ENCODE results near the gene CWC27. TPM values are rescaled to one million over a fixed set of nuclear protein-coding genes. Genes with fewer than 3 reads are reported as not detected.
A peak's percentile ranks its signal among the peaks of the same experiment; 100 is the strongest.

CWC27 gene
- total RNA-seq, 1 donor from 2014 or later = 5.0 TPM

DNA sequence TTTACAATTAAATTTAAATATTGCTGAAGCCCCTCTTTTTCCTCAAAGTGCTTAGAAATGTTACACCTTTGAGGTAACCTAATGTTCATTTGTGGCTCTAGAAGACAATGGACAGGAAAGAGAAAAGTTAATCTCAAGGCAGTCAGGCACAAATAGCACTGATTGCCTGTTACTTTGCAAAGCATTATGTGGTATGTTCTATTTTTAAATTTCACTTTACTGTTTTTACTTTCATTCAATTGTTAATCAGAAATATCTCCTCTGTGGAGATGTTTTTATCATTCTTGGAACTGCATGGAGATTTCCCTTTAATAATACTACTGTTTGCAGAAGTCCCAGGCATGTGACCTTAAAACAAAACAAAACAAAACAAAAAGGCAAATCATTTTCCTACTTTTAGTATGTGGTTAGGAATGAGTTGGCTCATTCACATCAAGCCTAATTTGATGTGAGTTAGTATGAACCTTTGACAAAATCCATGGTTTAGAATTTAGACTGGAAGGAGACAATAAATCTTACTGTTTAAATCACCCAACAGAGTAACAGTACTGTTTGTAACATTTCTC lies 67.5 kb downstream of the CWC27 start:
- no peak for ATAC-seq

DNA sequence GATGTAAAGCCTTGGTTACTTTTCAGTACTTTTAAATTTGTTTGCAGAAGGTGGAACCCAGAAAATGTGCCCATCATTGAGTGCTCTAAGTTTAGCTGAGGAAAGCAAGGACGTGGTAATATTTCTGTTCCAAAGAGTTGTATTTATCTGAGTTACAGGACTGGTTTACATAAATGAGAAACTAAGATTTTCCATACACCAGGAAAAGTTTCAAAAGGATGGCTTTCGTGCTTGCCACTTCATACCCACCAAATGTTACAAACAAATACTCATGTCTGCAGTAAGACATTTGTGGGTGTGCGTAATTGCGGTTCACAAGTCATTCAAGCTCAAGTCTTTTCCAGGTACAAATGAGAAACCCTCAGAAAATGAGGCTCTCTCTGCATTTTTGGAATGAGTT lies 68.1 kb downstream of the CWC27 start:
- no peak for DNase-seq (ENCODE audit: low spot score)
- ATAC-seq = no peak

More for the DNA sequence above, 67.5 kb downstream of the CWC27 start:
- no peak for DNase-seq (ENCODE audit: low spot score)

GRCh38 chr5:64838376-64838775 lies 69.6 kb downstream of the CWC27 start:
- ATAC-seq (no peak), DNase-seq (ENCODE audit: low spot score) (no peak)

DNA sequence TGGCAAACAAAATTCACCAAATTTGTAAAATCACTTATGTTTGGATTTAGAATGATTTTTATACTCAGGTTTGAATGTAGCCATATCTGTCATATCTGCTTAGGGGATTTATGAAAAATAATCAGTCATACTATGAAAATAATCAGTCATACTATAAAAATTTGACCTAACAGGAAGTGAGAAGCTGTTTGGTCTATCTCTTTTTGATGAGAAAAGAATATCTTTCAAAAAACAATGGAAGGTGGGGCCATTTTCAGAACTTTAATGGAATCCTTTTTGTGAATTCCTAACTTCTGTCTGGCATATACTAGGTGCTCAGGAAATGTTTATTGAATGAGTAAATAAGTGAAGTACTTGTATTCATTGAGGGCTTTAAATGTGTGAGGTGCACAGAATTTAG lies 70.1 kb downstream of the CWC27 start:
- DNase-seq (ENCODE audit: low spot score) (no peak), ATAC-seq (no peak)

- no peak for DNase-seq (ENCODE audit: low spot score)
- no peak for ATAC-seq
Observed at GRCh38 chr5:64839936-64840335, 71.2 kb downstream of the CWC27 start.

DNA sequence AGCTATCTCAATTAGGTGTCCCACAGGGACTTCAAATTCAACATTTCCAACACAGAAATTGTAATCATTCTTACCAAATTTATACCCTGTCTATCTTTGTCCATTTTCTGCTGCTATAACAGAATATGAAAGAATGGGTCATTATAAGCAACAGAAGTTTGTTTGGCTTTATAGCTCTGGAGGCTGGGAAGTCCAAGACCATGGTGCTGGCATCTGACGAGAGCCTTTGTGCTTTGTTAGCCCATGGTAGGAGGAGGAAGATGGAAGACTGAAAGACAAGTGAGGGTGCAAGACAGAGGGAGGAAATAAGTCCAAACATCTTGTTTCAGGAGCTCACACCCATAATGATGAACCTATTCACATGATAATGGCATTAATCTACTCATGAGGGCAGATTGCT lies 72.2 kb downstream of the CWC27 start:
- no peak for DNase-seq (ENCODE audit: low spot score)
- no peak for ATAC-seq

DNA sequence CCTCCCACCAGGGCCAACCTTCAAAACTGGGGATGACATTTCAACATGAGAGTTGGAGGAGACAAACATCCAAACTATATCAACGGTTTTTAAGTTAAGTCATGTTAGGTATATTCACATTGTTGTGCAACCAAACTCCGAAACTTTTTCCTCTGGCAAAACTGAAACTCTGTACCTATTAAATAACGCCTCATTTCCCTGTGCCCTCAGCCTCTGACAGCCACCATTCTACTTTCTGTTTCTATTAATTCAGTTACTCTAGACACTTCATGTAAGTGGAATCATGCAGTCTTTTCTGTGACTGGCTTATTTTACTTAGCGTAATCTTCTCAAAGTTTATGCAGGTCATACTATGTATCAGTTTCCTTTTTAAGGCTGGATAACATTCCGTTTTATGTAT lies 85.0 kb downstream of the CWC27 start:
- DNase-seq (ENCODE audit: low spot score) (no peak), ATAC-seq (no peak)

GRCh38 chr5:64854855-64855254 lies 86.1 kb downstream of the CWC27 start:
- DNase-seq (ENCODE audit: low spot score) (no peak), ATAC-seq (no peak)

- DNase-seq (ENCODE audit: low spot score) = no peak
Observed at GRCh38 chr5:64859881-64860280, 91.2 kb downstream of the CWC27 start.

GRCh38 chr5:64861281-64861680 lies 92.6 kb downstream of the CWC27 start:
- DNase-seq (ENCODE audit: low spot score) (no peak), ATAC-seq (no peak)

More at GRCh38 chr5:64859881-64860280, 91.2 kb downstream of the CWC27 start:
- no peak for ATAC-seq

- ATAC-seq = no peak
Observed at GRCh38 chr5:64864171-64864570, 95.4 kb downstream of the CWC27 start.

GRCh38 chr5:64865662-64866061 lies 96.9 kb downstream of the CWC27 start:
- DNase-seq (ENCODE audit: low spot score) (no peak), ATAC-seq (no peak)

More at GRCh38 chr5:64864171-64864570, 95.4 kb downstream of the CWC27 start:
- DNase-seq (ENCODE audit: low spot score) = no peak

GRCh38 chr5:64869419-64869818 lies 100.7 kb downstream of the CWC27 start:
- DNase-seq (ENCODE audit: low spot score) = no peak
- ATAC-seq = no peak

GRCh38 chr5:64872044-64872443 lies 103.3 kb downstream of the CWC27 start:
- DNase-seq (ENCODE audit: low spot score) (no peak), ATAC-seq (no peak)

DNA sequence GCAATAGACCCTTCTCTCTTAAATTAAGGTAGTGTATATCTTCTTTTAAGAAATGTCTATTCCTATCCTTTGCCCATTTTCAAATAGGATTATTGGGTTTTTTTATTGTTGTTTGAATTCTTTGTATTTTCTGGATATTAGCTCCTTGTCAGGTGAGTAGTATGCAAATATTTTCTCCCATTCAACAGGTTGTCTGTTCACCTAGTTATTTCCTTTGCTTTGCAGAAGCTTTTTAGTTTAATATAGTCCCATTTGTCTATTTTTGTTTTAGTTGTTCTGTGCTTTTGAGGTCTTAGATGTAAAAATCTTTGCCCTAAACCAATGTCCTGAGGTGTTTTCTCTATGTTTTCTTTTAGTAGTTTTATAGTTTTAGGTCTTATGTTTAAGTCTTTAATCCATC lies 104.7 kb downstream of the CWC27 start:
- ATAC-seq (no peak), DNase-seq (ENCODE audit: low spot score) (no peak)

DNA sequence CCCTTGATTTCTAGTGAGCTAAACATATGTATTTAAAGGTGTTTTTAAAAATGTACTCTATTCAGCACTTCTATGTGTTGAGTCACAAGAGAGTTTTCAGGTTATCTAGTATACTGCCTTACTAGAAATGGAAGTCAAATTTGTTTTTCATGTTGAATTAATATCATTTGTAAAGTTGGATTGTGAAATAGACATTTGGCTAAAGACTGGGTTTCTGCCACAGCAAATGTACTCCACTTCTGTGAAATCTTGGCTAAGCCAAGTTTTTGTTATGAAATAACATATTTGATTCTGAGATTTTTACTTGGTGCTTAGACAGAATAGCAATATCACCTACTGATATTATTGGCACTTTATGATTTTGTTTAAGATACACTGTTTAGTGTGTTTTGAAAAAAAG lies 106.0 kb downstream of the CWC27 start:
- ATAC-seq (no peak), DNase-seq (ENCODE audit: low spot score) (no peak)

DNA sequence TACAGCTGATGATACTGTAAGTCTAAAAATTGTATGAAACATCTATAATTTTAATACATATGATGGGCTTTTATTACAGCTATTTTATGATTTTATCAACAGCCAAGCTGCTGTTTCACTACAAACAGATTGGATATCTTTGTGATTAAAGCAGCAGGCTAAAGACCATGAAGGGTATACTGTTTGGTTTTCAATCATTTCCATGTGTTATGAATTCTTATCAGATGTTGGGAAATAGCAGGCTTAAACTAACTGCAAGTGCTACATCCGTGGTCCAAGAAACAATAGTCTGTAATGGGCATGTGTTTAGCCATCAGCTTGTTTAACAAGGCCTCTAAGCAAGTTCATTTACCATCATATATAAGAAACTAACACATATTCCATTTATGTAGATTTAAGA lies 107.5 kb downstream of the CWC27 start:
- DNase-seq (ENCODE audit: low spot score) (no peak), ATAC-seq (no peak)

GRCh38 chr5:64880821-64881220 lies 112.1 kb downstream of the CWC27 start:
- DNase-seq (ENCODE audit: low spot score) (no peak), ATAC-seq (no peak)

DNA sequence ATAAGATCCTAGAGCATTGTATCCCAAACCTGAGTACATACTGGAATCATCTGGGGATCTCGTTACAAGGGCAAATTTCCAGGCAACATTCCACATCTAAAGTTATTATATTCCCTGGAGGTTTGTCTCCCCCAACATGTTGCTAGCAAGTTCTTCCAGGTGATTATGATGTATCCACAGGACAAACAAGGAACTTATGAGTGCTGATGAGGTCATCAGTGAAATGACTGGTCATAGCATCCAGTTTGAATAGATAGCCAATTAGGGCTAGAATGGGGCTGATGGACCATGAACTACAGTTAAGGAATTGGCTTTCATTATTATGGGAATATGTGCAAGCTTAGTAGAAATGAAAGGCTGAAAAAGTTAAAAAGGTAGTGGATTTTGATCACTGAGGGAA lies 115.2 kb downstream of the CWC27 start:
- no peak for DNase-seq (ENCODE audit: low spot score)
- no peak for ATAC-seq

DNA sequence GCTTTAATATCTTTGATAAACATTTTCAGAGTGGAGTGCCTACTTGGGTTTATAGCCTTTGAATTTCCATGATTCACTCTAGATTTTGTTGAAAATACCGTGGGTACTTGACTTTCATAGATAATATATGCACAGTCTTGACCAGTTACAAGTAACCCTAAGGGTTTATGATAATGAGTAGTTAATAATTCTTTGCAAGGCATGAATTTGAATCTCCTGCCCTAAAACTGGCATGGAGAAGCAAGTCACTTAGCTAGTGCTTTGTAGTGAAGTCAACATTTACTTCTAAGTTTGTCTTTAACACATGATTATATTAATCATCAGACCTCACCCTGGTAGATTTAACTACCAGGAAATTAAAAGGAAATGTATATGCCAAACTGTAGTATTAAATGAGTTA lies 115.8 kb downstream of the CWC27 start:
- ATAC-seq (no peak), DNase-seq (ENCODE audit: low spot score) (no peak)

- ATAC-seq = no peak
- DNase-seq (ENCODE audit: low spot score) = no peak
Observed at GRCh38 chr5:64887910-64888309, 119.2 kb downstream of the CWC27 start.

GRCh38 chr5:64895748-64896147 lies 127.0 kb downstream of the CWC27 start:
- DNase-seq (ENCODE audit: low spot score) (no peak), ATAC-seq (peak; percentile 65)

- DNase-seq (ENCODE audit: low spot score) (no peak), ATAC-seq (no peak)
Observed at GRCh38 chr5:64899838-64900237, 131.1 kb downstream of the CWC27 start.

DNA sequence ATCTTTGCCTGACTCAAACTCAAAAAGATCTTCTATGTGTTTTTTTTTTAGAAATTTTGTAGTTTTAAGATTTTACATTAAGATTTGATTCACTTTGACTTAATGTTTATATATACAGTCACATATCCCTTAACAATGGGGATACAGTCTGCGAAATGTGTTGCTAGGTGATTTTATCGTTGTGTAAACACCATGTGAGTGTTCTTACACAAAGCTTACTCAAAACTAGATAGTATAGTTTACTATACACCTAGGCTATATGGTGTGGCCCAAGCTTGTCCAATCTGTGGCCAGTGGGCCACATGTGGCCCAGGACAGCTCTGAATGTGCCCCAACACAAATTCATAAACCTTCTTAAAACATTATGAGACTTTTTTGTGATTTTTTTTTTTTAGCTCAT lies 131.9 kb downstream of the CWC27 start:
- DNase-seq (ENCODE audit: low spot score) (no peak), ATAC-seq (no peak)

All from left lobe of liver (tissue), 2 donors.